LoVo (cell line): Measurements from ENCODE around the gene SYDE1.
"Not testable (repeated sequence)": the region's sequence is repeated elsewhere in the genome, so short reads cannot be mapped to it uniquely, and the experiment has no call there.

Source experiments
- DNase-seq: peaks from one replicate; pipeline ENCODE4 v3.0.0-alpha.2; 2016; ENCODE audit warnings: low spot score

Gene SYDE1, protein sequence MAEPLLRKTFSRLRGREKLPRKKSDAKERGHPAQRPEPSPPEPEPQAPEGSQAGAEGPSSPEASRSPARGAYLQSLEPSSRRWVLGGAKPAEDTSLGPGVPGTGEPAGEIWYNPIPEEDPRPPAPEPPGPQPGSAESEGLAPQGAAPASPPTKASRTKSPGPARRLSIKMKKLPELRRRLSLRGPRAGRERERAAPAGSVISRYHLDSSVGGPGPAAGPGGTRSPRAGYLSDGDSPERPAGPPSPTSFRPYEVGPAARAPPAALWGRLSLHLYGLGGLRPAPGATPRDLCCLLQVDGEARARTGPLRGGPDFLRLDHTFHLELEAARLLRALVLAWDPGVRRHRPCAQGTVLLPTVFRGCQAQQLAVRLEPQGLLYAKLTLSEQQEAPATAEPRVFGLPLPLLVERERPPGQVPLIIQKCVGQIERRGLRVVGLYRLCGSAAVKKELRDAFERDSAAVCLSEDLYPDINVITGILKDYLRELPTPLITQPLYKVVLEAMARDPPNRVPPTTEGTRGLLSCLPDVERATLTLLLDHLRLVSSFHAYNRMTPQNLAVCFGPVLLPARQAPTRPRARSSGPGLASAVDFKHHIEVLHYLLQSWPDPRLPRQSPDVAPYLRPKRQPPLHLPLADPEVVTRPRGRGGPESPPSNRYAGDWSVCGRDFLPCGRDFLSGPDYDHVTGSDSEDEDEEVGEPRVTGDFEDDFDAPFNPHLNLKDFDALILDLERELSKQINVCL

DNA sequence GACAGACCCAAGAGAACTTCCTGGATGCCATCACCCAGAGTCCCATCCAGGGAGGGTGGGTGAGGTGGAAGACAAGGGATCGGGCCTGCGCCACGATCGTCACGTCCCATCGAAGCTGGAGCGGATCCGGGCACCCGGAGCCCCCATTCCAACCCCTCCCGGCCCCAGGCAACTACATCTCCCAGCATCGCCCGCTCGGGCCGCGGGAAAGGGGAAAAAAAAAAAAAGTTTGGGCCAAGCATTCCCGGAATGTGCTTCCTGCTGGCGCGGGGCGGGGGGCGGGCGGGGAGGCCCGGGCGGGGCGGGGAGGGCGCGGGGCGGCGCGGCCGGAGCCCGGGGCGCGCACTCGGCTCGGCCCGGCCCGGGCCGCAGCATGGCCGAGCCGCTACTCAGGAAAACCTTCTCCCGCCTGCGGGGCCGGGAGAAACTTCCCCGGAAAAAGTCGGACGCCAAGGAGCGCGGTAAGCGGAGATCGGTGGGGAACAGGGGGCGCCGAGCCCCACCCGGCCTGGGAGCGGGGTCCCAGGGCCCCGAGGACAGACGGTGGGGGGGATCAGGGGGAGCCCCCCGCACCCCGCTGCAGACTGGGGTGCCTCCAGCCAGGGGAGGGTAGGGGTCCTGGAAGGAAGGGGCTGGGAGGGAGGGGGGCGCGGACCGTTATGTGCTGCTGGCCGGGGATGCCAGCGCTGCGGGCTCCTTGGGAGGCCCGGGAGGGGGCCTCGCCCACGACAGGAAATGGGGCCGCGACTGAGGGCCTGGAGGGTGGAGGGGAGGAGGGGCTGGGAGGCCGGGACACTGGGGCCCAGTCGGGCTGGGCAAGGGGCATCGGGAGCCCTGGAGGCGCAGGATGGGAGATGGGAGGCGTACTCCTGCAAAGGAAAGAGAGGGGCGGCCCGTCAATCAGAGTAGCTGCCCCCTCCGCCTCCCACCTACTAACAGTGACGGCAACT is at the start of gene SYDE1:
Gene SYDE1 (plus strand): TSS at position 341 of the 950 bp plus-strand sequence. CDS start 33 bp downstream, at position 374.
- DNase-seq = no peak

GRCh38 chr19:15062036-15062435 is 45.2 kb upstream of the SYDE1 start:
- no peak for DNase-seq

GRCh38 chr19:15070386-15070785 is 36.8 kb upstream of the SYDE1 start:
- not testable (repeated sequence) for DNase-seq

- no peak for DNase-seq
Observed at GRCh38 chr19:15072930-15073647, 34.1 kb upstream of the SYDE1 start.

DNA sequence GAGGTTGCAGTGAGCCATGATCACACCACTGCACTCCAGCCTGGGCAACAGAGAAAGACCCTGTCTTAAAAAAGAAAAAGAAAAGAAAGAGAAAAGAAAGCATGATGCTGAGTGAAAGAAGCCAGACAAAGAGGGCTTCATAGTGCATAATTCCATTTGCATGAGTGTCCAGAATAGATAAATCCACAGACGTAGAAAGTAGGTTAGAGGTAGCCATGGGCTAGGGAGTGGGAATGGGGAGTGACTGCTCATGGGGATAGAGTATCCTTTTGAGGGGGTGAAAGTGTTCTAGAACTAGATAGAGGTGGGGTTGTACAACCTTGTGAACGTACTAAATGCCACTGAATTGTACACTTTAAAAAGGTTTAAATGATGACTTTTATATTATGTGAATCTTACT is 32.8 kb upstream of the SYDE1 start:
- DNase-seq = no peak

- DNase-seq = no peak
Observed at GRCh38 chr19:15075806-15076205, 31.4 kb upstream of the SYDE1 start.

GRCh38 chr19:15080002-15080401 is 27.2 kb upstream of the SYDE1 start:
- not testable (repeated sequence) for DNase-seq

DNA sequence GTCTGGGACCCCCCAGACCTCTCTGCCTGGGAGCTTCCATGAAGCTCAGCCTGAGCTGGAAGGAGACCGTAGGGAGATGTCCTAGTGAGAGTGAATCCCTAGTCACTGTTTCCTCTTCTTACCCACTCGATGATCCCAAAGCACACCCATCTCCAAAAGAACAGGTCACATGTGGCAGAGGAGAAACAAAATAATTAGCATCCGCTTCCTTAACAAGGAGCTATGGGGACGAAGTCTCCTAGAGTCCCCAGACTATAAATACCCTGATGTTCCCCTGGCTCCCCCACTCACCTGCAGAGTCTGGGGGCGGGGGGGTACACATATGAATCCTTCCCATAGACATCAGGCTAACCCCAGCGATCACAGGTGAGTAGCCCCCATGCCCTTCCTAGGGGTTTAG is 25.3 kb upstream of the SYDE1 start, which contains the start of gene OR1I1:
Gene OR1I1 (plus strand): TSS at position 301 of the 400 bp plus-strand sequence. CDS start 4,855 bp downstream, outside the sequence.
- DNase-seq = no peak

DNA sequence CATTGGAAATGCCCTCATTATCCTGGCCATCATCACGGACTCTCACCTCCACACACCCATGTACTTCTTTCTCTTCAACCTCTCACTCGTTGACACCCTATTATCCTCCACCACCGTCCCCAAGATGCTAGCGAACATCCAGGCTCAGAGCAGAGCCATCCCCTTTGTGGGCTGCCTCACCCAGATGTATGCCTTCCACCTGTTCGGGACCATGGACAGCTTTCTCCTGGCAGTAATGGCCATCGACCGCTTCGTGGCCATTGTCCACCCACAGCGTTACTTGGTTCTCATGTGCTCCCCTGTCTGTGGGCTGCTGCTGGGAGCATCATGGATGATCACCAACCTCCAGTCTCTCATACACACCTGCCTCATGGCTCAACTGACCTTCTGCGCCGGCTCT is 20.0 kb upstream of the SYDE1 start:
- DNase-seq = no peak

DNA sequence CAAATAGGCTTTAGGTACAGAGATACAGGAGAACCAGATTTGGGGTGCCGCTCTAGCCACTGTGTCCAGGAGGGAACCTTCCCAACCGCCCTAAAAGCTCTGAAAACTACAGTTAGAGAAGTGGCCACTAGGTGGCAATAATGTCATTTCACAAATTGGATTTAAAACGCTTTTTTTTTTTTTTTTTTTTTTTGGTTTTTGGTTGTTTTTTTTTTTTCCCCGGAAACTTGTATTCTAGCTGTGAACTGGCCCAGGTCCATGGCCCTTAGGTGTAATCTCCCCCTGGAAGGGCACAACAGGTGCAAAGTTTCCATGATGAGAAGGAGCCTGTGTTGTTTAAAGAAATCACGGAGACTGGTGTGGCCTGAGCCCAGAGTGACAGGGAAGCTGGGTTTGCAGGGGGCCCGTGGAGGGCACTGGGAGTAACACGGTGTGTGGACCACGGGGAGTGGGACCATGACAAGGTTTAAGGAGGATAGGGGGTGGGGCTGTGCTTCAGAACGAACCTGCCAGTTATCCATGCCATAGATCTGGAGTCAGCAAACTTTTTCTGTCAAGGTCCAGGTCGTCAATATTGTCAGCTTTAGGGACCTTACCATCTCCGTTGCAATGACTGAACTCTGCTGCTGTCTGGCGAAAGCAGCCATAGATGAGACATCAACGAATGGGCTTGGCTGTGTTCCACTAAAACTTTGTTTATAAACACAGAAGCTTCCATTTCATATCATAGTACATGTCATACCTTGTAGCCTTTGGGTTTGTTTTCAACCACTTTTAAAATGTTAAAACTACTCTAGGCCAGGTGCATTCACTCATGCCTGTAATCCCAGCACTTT is 15.1 kb upstream of the SYDE1 start:
- peak; percentile 67 for DNase-seq

- no peak for DNase-seq
Observed at GRCh38 chr19:15093001-15093400, 14.2 kb upstream of the SYDE1 start.

DNA sequence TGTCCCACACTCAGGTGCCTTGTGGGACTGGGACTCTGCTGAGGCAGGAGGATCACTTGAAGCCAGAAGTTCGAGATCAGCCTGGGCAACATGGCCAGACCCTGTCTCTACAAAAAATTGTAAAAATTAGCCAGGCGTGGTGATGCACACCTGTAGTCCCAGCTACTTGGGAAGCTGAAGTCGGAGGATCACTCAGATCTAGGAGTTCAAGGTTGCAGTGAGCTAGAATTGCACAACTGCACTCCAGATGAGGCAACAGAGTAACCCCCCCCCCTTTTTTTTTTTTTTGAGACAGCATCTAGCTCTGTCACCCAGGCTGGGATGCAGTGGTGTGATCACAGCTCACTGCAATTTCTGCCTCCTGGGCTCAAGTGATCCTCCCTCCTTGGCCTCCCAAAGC is 11.0 kb upstream of the SYDE1 start:
- no peak for DNase-seq

DNA sequence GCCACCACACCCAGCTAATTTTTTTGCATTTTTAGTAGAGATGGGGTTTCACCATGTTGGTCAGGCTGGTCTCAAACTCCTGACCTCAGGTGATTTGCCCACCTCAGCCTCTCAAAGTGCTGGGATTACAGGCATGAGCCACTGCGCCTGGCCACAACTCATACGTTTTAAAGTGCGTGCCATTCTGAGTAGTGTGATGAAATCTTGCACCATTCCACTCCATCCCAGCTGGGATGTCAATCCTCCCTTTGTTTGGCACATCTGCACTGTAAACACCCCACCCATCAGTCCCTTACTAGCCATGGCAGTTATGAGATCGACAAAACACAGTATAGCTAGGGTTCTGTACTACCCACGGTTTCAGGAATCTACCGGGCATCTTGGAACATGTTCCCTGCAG is 9.2 kb upstream of the SYDE1 start:
- not testable (repeated sequence) for DNase-seq

GRCh38 chr19:15098460-15098859 is 8.7 kb upstream of the SYDE1 start:
- no peak for DNase-seq

DNA sequence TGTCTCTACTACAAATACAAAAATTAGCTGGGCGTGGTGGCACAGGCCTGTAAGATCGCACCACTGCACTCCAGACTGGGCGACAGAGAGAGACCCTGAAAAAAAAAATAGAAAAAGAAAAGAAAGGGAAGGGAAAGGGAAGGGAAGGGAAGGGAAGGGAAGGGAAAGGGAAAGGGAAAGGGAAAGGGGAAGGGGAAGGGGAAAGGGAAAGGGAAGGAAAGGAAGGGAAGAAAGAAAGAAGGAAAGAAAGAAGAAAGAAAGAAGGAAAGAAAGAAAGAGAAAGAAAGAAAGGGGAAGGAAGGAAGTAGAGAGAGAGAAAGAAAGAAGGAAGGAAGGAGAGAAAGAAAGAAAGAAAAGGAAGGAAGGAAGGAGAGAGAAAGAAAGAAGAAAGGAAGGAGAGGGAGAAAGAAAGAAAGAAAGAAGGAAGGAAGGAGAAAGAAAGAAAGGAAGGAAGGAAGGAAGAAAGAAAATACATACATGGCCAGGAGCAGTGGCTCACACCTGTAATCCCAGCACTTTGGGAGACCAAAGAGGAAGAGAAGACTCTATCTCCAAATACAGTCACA is 8.1 kb upstream of the SYDE1 start:
- no peak for DNase-seq

GRCh38 chr19:15101479-15102082 is 5.6 kb upstream of the SYDE1 start:
- no peak for DNase-seq

GRCh38 chr19:15104003-15104402 is 3.2 kb upstream of the SYDE1 start:
- DNase-seq = no peak

GRCh38 chr19:15104411-15104810 is 2.8 kb upstream of the SYDE1 start:
- DNase-seq = no peak

GRCh38 chr19:15105044-15105443 is 2.2 kb upstream of the SYDE1 start:
- DNase-seq = no peak
